ENCODE results near the gene MSANTD2.

DNA sequence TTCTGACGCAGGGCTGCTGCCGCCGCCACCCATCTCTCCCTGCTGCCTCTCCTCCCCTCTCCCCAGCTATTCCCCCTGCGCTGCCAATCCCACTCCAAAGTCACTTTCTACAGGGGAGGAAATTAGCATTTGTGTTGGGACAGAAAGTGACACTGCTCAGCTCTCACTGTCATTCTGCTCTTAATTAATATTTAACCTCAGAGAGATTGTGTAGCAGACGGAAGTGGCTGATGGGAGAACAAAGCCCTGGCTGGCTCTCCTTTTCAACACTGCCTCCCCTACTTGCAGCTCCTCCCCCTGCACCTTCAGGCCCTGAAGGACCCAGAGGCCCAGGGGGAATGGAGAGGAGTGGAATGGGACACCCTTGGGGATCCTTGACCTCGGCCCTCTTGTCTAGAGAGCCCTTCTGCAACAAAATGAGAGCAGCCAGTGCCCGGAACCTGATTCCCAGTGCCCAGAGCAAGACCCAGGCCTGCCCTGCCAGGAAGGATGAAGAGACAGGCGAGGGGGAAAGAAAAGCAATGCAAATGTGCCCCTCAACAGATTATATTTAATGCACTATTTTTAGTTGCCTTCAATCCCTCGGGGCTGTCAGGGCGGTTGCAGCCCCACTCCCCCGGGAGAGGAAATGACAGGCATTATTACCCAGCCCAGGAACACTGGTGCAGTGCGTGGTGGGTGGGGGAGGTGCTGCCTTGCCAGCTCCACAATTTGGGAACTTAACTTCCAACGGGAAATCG lies 75.1 kb downstream of the MSANTD2 start:
- TF ChIP-seq POLR2AphosphoS5 (IDR thresholded peaks at IDR 0.05; ENCODE audit: low read depth, low read length) (no peak), CEBPB (IDR thresholded peaks at IDR 0.05; ENCODE audit: low read depth) (no peak), POLR2A (IDR thresholded peaks at IDR 0.05; ENCODE audit: borderline replicate concordance, extremely low read depth, insufficient read depth, insufficient read length) (no peak)

All from HCT116 (cell line).